GM18498 (cell line): ENCODE data around the gene UAP1L1.

Experiments used
- ATAC-seq: cut with Tn5 transposase; IDR thresholded peaks from one replicate; pipeline ENCODE4 v1.9.1; 2021; ENCODE audit warnings: mild to moderate bottlenecking, moderate library complexity; ENCODE audit not compliant: unreplicated experiment

The UAP1L1 gene

GRCh38 chr9:137128158-137128861 lies 51.0 kb downstream of the UAP1L1 start:
- ATAC-seq, result no peak

- peak; percentile 6 for ATAC-seq
Measured at GRCh38 chr9:137128862-137129455, 51.6 kb downstream of the UAP1L1 start.

GRCh38 chr9:137129456-137130175 lies 52.3 kb downstream of the UAP1L1 start:
- ATAC-seq, result peak; percentile 89

- no peak for ATAC-seq
Measured at GRCh38 chr9:137130176-137130755, 52.9 kb downstream of the UAP1L1 start.
